Activated T-helper 17 cell treated with anti-CD3 and anti-CD28 coated beads, Interleukin-2, amount 50 U/mL, for 72 hours (primary cell): ENCODE data around the gene ABHD1. TPM values are rescaled to one million over a fixed set of nuclear protein-coding genes. Genes with fewer than 3 reads are reported as not detected.
"Not testable (repeated sequence)": the region's sequence is repeated elsewhere in the genome, so short reads cannot be mapped to it uniquely, and the experiment has no call there.

Experiments used
- ATAC-seq: fragments of 150-1000 bp; cut with Tn5 transposase; replicated peaks from 2 replicates; pipeline ENCODE4 v1.10.0; 2021; ENCODE audit warnings: mild to moderate bottlenecking, moderate library complexity
- H3K27ac Mint-ChIP-seq: one replicate; pipeline ENCODE4 v1.8.0; 2022; ENCODE audit warnings: mixed read lengths
- H3K27me3 Mint-ChIP-seq: one replicate; pipeline ENCODE4 v1.8.0; 2022; ENCODE audit warnings: mixed read lengths
- H3K36me3 Mint-ChIP-seq: one replicate; pipeline ENCODE4 v1.8.0; 2022; ENCODE audit warnings: low read depth, mild to moderate bottlenecking, mixed read lengths
- H3K4me1 Mint-ChIP-seq: one replicate; pipeline ENCODE4 v1.8.0; 2022; ENCODE audit warnings: mixed read lengths
- H3K4me3 Mint-ChIP-seq: one replicate; pipeline ENCODE4 v1.8.0; 2022; ENCODE audit warnings: mild to moderate bottlenecking, mixed read lengths
- H3K9me3 Mint-ChIP-seq: one replicate; pipeline ENCODE4 v1.8.0; 2022; ENCODE audit warnings: mixed read lengths
- total RNA-seq, 2 donors: library from RNA; stranded (reverse); gene quantifications; one replicate each; pipeline ENCODE4 v1.2.3, GENCODE V29; 2022

ABHD1 gene
- total RNA-seq, 2 donors from 2014 or later, result 0.17 to 0.40 TPM

- Mint-ChIP-seq H3K27ac (no peak overlapping the region), H3K27me3 (peaks cover under 1% of the 10 kb centered on the region), H3K4me3 (no peak overlapping the region), H3K36me3 (no peaks in the 10 kb centered on the region), H3K4me1 (no peaks in the 10 kb centered on the region), H3K9me3 (no peaks in the 10 kb centered on the region)
- ATAC-seq, result peak; percentile 61
Measured at GRCh38 chr2:27152796-27153464, 29.3 kb downstream of the ABHD1 start.

GRCh38 chr2:27154488-27154887, 30.9 kb downstream of the ABHD1 start:
- Mint-ChIP-seq H3K4me1 (no peaks in the 10 kb centered on the region), H3K36me3 (no peaks in the 10 kb centered on the region), H3K4me3 (no peak overlapping the region), H3K9me3 (no peaks in the 10 kb centered on the region), H3K27me3 (peaks cover 3% of the 10 kb centered on the region), H3K27ac (no peak overlapping the region)
- ATAC-seq, result no peak

GRCh38 chr2:27155069-27155520, 31.5 kb downstream of the ABHD1 start:
- Mint-ChIP-seq H3K27me3 (peaks cover 3% of the 10 kb centered on the region), H3K9me3 (no peaks in the 10 kb centered on the region), H3K4me3 (no peak overlapping the region), H3K4me1 (no peaks in the 10 kb centered on the region), H3K27ac (no peak overlapping the region), H3K36me3 (no peaks in the 10 kb centered on the region)
- ATAC-seq, result no peak

GRCh38 chr2:27158468-27158867, 34.9 kb downstream of the ABHD1 start:
- H3K4me3 Mint-ChIP-seq, result no peak overlapping the region
- no peaks in the 10 kb centered on the region for H3K9me3 Mint-ChIP-seq
- H3K4me1 Mint-ChIP-seq, result no peaks in the 10 kb centered on the region
- ATAC-seq, result no peak
- H3K36me3 Mint-ChIP-seq, result no peaks in the 10 kb centered on the region
- H3K27me3 Mint-ChIP-seq, result peaks cover 3% of the 10 kb centered on the region
- peak overlapping the region; percentile 39 for H3K27ac Mint-ChIP-seq

- no peaks in the 10 kb centered on the region for H3K9me3 Mint-ChIP-seq
- H3K36me3 Mint-ChIP-seq, result no peaks in the 10 kb centered on the region
- H3K4me1 Mint-ChIP-seq, result no peaks in the 10 kb centered on the region
- peaks cover 3% of the 10 kb centered on the region for H3K27me3 Mint-ChIP-seq
- no peak overlapping the region for H3K4me3 Mint-ChIP-seq
- H3K27ac Mint-ChIP-seq, result no peak overlapping the region
- ATAC-seq, result no peak
Measured at GRCh38 chr2:27159271-27159670, 35.7 kb downstream of the ABHD1 start.

GRCh38 chr2:27160191-27160590, 36.6 kb downstream of the ABHD1 start:
- no peak for ATAC-seq
- H3K9me3 Mint-ChIP-seq, result no peaks in the 10 kb centered on the region
- no peak overlapping the region for H3K4me3 Mint-ChIP-seq
- H3K27me3 Mint-ChIP-seq, result peaks cover 3% of the 10 kb centered on the region
- H3K4me1 Mint-ChIP-seq, result no peaks in the 10 kb centered on the region
- H3K36me3 Mint-ChIP-seq, result no peaks in the 10 kb centered on the region
- H3K27ac Mint-ChIP-seq, result no peak overlapping the region

GRCh38 chr2:27162151-27163121, 38.8 kb downstream of the ABHD1 start:
- Mint-ChIP-seq H3K36me3 (no peaks in the 10 kb centered on the region), H3K4me1 (no peaks in the 10 kb centered on the region), H3K27ac (no peak overlapping the region), H3K27me3 (peaks cover 3% of the 10 kb centered on the region), H3K4me3 (no peak overlapping the region), H3K9me3 (no peaks in the 10 kb centered on the region)
- no peak for ATAC-seq

- Mint-ChIP-seq H3K4me3 (no peak overlapping the region), H3K36me3 (no peaks in the 10 kb centered on the region), H3K9me3 (no peaks in the 10 kb centered on the region), H3K4me1 (no peaks in the 10 kb centered on the region), H3K27me3 (no peaks in the 10 kb centered on the region), H3K27ac (no peak overlapping the region)
- no peak for ATAC-seq
Measured at GRCh38 chr2:27164960-27165763, 41.5 kb downstream of the ABHD1 start.

- H3K4me1 Mint-ChIP-seq, result no peaks in the 10 kb centered on the region
- peaks cover 9% of the 10 kb centered on the region for H3K27me3 Mint-ChIP-seq
- H3K36me3 Mint-ChIP-seq, result no peaks in the 10 kb centered on the region
- no peaks in the 10 kb centered on the region for H3K9me3 Mint-ChIP-seq
- ATAC-seq, result no peak
- H3K4me3 Mint-ChIP-seq, result no peak overlapping the region
- no peak overlapping the region for H3K27ac Mint-ChIP-seq
Measured at GRCh38 chr2:27170581-27171337, 47.1 kb downstream of the ABHD1 start.

- H3K27ac Mint-ChIP-seq, result no peak overlapping the region
- H3K9me3 Mint-ChIP-seq, result no peaks in the 10 kb centered on the region
- H3K36me3 Mint-ChIP-seq, result no peaks in the 10 kb centered on the region
- H3K27me3 Mint-ChIP-seq, result peaks cover 14% of the 10 kb centered on the region
- ATAC-seq, result no peak
- H3K4me3 Mint-ChIP-seq, result no peak overlapping the region
- H3K4me1 Mint-ChIP-seq, result no peaks in the 10 kb centered on the region
Measured at GRCh38 chr2:27171351-27171848, 47.8 kb downstream of the ABHD1 start.

GRCh38 chr2:27174638-27175037, 51.0 kb downstream of the ABHD1 start:
- Mint-ChIP-seq H3K36me3 (no peaks in the 10 kb centered on the region), H3K9me3 (no peaks in the 10 kb centered on the region), H3K27ac (no peak overlapping the region), H3K4me1 (no peaks in the 10 kb centered on the region), H3K27me3 (peaks cover 21% of the 10 kb centered on the region), H3K4me3 (no peak overlapping the region)
- ATAC-seq, result no peak

GRCh38 chr2:27175330-27175729, 51.7 kb downstream of the ABHD1 start:
- peaks cover 24% of the 10 kb centered on the region for H3K27me3 Mint-ChIP-seq
- H3K27ac Mint-ChIP-seq, result no peak overlapping the region
- no peaks in the 10 kb centered on the region for H3K4me1 Mint-ChIP-seq
- H3K4me3 Mint-ChIP-seq, result no peak overlapping the region
- H3K36me3 Mint-ChIP-seq, result no peaks in the 10 kb centered on the region
- H3K9me3 Mint-ChIP-seq, result no peaks in the 10 kb centered on the region
- ATAC-seq, result no peak

- not testable (repeated sequence) for H3K27ac Mint-ChIP-seq, H3K36me3 Mint-ChIP-seq, H3K9me3 Mint-ChIP-seq, H3K4me3 Mint-ChIP-seq, ATAC-seq, H3K4me1 Mint-ChIP-seq
- H3K27me3 Mint-ChIP-seq, result peaks cover 21% of the 10 kb centered on the region
Measured at GRCh38 chr2:27175781-27176180, 52.2 kb downstream of the ABHD1 start.
